WTC11 (cell line): ENCODE data around the gene ELOVL2.

Experiments
- NR2C2 ChIP-seq: sonication (generic); formaldehyde crosslinking; IDR thresholded peaks from 2 replicates; pipeline ENCODE4 v1.8.0; 2022; ENCODE audit warnings: mild to moderate bottlenecking, missing genetic modification reagents
- ZNF423 ChIP-seq: fragments of 250-450 bp; sonication (Bioruptor Pico); IDR thresholded peaks from 2 replicates; pipeline ENCODE4 v2.1.2; 2022; ENCODE audit warnings: mild to moderate bottlenecking, moderate library complexity
- TF ChIP-seq, protein P1 (sequence below): fragments of 200-600 bp; IDR thresholded peaks from 2 replicates; pipeline ENCODE4 v1.8.0; 2022; ENCODE audit warnings: antibody characterized with exemption

GRCh38 chr6:11067348-11067747 is 23.2 kb upstream of the ELOVL2 start:
- TF ChIP-seq, protein P1, sequence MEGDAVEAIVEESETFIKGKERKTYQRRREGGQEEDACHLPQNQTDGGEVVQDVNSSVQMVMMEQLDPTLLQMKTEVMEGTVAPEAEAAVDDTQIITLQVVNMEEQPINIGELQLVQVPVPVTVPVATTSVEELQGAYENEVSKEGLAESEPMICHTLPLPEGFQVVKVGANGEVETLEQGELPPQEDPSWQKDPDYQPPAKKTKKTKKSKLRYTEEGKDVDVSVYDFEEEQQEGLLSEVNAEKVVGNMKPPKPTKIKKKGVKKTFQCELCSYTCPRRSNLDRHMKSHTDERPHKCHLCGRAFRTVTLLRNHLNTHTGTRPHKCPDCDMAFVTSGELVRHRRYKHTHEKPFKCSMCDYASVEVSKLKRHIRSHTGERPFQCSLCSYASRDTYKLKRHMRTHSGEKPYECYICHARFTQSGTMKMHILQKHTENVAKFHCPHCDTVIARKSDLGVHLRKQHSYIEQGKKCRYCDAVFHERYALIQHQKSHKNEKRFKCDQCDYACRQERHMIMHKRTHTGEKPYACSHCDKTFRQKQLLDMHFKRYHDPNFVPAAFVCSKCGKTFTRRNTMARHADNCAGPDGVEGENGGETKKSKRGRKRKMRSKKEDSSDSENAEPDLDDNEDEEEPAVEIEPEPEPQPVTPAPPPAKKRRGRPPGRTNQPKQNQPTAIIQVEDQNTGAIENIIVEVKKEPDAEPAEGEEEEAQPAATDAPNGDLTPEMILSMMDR, result no peak
- no peak for TF ChIP-seq ZNF423 (CRISPR knock-in tag)
- TF ChIP-seq NR2C2 (CRISPR knock-in tag), result no peak
